HG03558 (cell line): ENCODE measurements around the gene ZNHIT1.

Source experiments
- ATAC-seq: cut with Tn5 transposase; IDR thresholded peaks from one replicate; pipeline ENCODE4 v1.9.1; 2021; ENCODE audit warnings: moderate number of reproducible peaks; ENCODE audit not compliant: unreplicated experiment; ENCODE audit errors: extremely low read depth

The ZNHIT1 gene

GRCh38 chr7:101217388-101218235 is at the start of gene ZNHIT1, which contains the start of gene PLOD3:
Gene ZNHIT1 (plus strand): TSS chr7:101218165. CDS start chr7:101218196, 31 bp downstream.
Gene PLOD3 (minus strand): TSS chr7:101217581. CDS start chr7:101217274, 307 bp downstream.
- ATAC-seq: peak; percentile 59

- ATAC-seq: no peak
Observed at GRCh38 chr7:101168412-101169049, 49.4 kb upstream of the ZNHIT1 start.

DNA sequence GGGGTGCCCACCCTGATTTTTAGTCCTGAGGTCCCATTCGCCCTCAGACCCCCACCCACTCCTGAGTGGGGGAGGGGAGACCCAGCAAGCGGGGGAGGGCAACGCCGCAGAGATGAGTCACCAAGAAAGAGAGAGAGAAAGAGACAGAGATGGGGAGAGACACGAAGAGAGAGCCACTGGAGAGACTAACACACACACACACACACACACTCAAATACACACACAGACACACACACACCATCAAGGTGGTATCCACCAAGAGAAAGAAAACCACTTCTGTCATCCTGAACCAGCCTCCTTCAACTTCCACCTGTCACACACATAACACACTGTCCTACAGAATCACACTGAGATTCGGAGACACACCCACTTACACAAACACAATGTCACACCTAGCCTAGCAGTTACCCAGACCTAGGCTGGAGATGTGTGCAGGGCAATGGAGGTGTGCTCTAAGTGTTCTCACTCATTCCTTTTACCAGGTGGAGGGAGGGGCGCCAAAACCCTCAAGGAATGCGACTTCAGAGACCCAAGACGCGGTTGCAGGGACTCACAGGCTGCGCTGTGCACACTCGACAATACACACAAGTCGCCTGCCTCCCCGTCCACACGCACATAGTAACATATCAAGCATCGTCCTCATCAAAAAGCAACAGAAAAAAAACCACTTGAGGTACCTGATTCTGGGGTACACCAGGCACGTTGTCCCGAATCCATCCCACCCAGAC is 48.7 kb upstream of the ZNHIT1 start:
- no peak for ATAC-seq

GRCh38 chr7:101169838-101170551 is 48.0 kb upstream of the ZNHIT1 start:
- no peak for ATAC-seq

- no peak for ATAC-seq
Observed at GRCh38 chr7:101170617-101171441, 47.1 kb upstream of the ZNHIT1 start.

DNA sequence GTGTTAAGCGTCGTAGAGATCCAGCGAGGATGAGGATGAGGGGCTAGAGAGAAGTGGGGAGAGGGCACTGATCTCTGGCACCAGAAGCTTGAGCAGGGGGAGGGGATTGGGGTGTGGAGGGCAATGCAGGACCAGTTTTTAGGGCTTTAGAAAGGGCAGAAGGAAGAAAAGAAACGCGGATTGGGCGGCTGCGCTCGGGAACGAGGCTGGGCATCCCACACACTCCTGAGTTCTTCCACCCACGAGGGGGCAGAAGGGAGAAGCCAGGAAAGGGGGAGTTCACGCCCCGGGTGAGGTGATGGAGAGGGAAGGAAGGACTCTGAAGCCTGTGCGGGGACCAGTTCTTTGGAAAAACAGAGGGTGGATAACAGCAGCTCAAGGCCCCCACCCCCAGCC is 46.5 kb upstream of the ZNHIT1 start:
- ATAC-seq: no peak

DNA sequence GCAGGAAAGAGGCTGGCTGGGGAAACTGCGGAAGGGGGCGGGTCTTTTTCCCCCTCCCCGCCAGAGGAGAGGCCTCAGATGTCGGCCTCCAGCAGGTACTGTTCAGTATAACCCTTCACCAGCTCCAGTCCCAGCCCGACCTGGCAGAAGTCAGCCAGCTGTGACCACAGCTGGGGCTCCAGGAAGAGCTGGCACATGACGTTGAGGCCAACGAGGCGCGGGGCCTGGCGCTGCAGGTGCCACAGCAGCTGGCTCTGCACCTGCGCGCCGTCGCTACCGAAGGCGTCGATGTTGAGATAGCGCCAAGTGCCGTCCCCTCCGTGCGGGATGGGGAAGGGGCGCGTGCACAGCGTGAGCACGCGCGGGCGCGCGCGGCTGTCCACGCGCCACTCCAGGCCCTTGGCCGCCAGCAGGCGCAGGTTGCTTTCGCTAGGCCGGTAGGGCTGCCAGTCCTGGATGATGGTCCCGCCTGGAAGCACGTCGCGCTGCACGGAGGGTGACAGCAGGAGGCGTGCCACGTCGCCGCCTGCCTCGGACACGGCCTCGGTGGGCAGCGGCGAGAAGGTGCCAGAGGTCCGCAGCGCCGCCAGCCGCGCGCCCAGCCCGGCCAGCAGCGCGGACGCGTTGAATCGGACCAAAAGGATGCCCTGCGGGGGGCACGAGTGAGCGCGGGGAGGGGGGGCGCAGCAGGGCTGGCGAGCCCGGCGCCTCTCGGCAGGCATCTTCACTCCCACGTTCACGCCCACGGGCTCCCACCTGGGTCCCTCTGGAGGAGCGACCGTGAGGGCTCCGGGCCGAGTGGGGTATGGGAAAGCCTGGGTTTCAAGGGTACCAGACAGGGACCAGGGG is 45.7 kb upstream of the ZNHIT1 start:
- ATAC-seq: no peak

- no peak for ATAC-seq
Observed at GRCh38 chr7:101172854-101173751, 44.9 kb upstream of the ZNHIT1 start.

DNA sequence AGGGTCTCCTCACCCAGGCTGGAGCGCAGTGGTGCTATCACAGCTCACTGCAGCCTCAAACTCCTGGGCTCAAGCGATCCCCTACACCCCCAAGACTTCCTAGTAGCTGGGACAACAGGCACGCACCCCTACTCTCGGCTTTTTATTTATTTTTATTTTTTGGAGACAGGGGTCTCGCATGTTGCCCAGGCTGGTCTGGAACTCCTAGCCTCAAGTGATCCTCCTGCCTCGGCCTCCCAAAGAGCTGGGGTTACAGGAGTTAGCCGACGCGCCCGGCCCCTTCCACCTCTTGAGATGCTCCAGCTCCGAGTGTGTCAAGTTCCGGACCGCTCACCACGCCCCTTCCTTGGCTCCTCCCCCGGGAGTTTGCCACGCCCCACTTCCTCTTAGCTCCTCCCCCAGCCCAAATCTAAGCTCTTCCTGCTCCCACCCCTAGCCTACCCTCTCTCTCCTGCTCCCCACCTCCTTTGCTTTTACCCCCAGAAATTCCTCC is 44.2 kb upstream of the ZNHIT1 start:
- ATAC-seq: no peak

GRCh38 chr7:101174322-101174854 is 43.6 kb upstream of the ZNHIT1 start:
- no peak for ATAC-seq

- no peak for ATAC-seq
Observed at GRCh38 chr7:101175664-101176063, 42.3 kb upstream of the ZNHIT1 start.

GRCh38 chr7:101177644-101178043 is 40.3 kb upstream of the ZNHIT1 start:
- ATAC-seq: no peak

DNA sequence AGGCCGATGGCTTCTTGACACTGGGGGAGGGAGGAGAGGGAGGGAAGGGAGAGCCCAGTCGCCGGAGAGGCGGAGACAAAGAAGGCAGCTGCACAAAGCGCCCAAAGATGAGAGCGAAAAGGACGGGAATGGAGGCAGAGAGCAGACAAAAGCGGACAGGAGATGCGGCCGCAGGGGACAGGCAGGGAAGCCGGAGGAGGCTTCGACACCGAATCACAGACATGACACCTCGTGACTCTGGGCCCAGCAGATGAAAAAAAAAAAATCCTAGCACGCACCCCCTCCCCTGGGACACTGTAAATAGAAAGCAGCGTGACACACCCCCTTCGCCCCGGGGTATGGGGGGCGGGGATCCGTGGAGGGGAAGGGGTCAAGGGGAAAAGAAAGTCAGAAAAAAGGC is 38.8 kb upstream of the ZNHIT1 start:
- no peak for ATAC-seq

DNA sequence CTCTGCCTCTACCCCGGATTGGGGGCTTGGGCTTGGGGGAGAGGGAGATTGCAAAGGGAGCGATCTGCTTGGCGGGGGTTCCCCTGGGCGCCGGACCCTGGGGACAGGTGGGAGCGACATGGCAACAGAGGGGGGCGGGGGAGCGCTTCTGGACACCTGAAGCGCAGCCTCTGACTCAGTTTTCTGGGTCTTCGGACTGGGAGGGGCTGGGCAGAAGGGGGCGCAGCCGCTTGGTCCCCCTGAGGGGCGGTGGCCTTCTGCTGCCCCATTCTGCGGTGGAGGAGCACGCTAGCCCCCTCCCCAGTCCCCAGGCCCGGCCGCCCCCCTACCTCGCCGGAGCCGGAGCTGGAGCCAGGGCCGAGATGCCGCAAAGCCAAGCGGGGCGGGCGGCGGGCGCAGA is 38.3 kb upstream of the ZNHIT1 start:
- no peak for ATAC-seq

DNA sequence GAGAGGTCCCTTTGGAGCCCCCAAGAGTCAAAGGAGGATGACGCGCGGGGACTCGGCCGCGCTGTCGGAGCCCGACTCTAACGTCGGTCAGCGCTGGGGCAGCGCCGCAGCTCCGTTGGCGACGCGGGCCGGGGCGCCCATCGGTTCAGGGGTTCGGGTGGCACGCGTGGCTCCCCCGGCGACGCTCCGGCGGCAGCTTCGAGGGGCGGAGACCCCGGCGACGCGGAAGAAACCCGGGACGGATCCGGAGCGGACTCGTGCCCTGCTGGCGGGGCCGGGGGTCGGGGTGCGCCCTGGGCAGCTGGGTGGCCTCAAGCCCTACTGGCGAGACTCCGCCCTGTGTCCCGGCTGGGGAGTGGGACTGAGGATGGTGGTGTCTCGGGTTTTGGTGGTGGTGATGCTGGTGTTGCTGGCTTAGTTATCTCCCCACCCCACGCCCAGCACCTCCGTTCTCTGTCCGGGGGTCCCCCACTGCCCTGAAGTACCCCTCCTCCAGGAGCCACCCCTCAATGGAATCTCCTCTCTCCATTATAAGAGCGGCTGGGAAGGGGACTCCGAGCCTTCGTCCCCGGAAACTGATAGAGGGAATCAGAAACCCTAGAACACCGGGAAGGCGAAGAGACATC is 37.7 kb upstream of the ZNHIT1 start, which contains the start of gene NAT16:
Gene NAT16, minus strand, starts transcription at position 164 of the 626 bp plus-strand sequence. CDS start 5,486 bp downstream, outside the sequence.
- ATAC-seq: no peak

GRCh38 chr7:101185258-101185839 is 32.6 kb upstream of the ZNHIT1 start:
- no peak for ATAC-seq
